HCT116 (cell line): ENCODE data around the gene PRKN. TPM values are rescaled to one million over a fixed set of nuclear protein-coding genes. Genes with fewer than 3 reads are reported as not detected.

Source experiments
- ATAC-seq: fragments of 200-7000 bp; cut with Tn5 transposase; 2 replicates; pipeline ENCODE4 v1.9.1; 2020; ENCODE audit warnings: mild to moderate bottlenecking, moderate library complexity
- BruUV-seq: library from RNA; stranded (reverse); fragments of 400-500 nt; replicated peaks from 2 replicates; lab custom pipeline; 2021; lab: Mats Ljungman, UMichigan
- CTCF ChIA-PET: fragments of 300-600 bp; sonication (Branson Sonifier 250); formaldehyde crosslinking; loops from one replicate; lab custom pipeline; 2021; ENCODE audit warnings: antibody characterized with exemption; lab: Charles Lee
- POLR2A ChIA-PET: fragments of 300-600, 350-600 bp; sonication (Branson Sonifier 250); formaldehyde crosslinking; loops from one replicate; lab custom pipeline; 2021; ENCODE audit warnings: antibody characterized with exemption; lab: Charles Lee
- RAD21 ChIA-PET, 2 experiments: fragments of 300-600 bp; sonication (Branson Sonifier 250); formaldehyde crosslinking; loops; one replicate each; lab custom pipeline; 2023; ENCODE audit warnings: low total read pairs in 2 of 2; ENCODE audit not compliant: uncharacterized antibody in 2 of 2, unreplicated experiment in 2 of 2, low non-redundant PET in 1 of 2; lab: Charles Lee
- DNase-seq: peaks from one replicate; pipeline ENCODE4 v3.0.0-alpha.2; 2010; ENCODE audit warnings: low read depth, low spot score
- H2AFZ ChIP-seq: fragments of 200-600 bp; shearing (Covaris generic), sonication (generic); 2 replicates; pipeline ENCODE4 v1.6.1; 2017; ENCODE audit warnings: low read depth, mixed run types, mixed read lengths, antibody characterized with exemption, low read length; ENCODE audit not compliant: poor library complexity, severe bottlenecking
- H3K27ac ChIP-seq: 2 replicates; pipeline ENCODE4 v1.5.1; 2012; ENCODE audit warnings: low read depth, low read length
- H3K27me3 ChIP-seq: fragments of 200-600 bp; sonication (generic); 2 replicates; pipeline ENCODE4 v1.6.1; 2016; ENCODE audit warnings: mixed run types, low read length, mixed read lengths; ENCODE audit not compliant: insufficient read depth
- H3K36me3 ChIP-seq, 2 experiments: fragments of 200-500 bp in 1 of 2; fragments of 200-600 bp in 1 of 2; sonication (Bioruptor generic) in 1 of 2; sonication (generic) in 1 of 2; 2 replicates each; pipeline versions ENCODE4 v1.5.1 to v1.6.1; 2014 to 2016; ENCODE audit warnings: low read length in 2 of 2, inconsistent platforms in 1 of 2, mixed read lengths in 1 of 2, mixed run types in 1 of 2; ENCODE audit not compliant: insufficient read depth in 2 of 2, control insufficient read depth in 1 of 2
- H3K4me1 ChIP-seq, 2 experiments: fragments of 200-600 bp in 1 of 2; sonication (generic) in 1 of 2; 2 replicates each; pipeline versions ENCODE4 v1.5.1 to v1.6.1; 2012 to 2017; ENCODE audit warnings: low read length in 2 of 2, inconsistent platforms in 1 of 2, mild to moderate bottlenecking in 1 of 2, mixed read lengths in 1 of 2, mixed run types in 1 of 2, moderate library complexity in 1 of 2; ENCODE audit not compliant: insufficient read depth in 2 of 2, control insufficient read depth in 1 of 2
- H3K4me2 ChIP-seq: fragments of 200-600 bp; sonication (generic); 2 replicates; pipeline ENCODE4 v1.6.1; 2017; ENCODE audit warnings: mixed run types, low read length, mixed read lengths
- H3K4me3 ChIP-seq, 2 experiments: fragments of 200-600 bp in 1 of 2; sonication (generic) in 1 of 2; replicated peaks in 1 of 2; 2 replicates each; pipeline ENCODE4 v1.5.1; 2011 to 2016; ENCODE audit warnings: low read length in 2 of 2, control low read depth in 1 of 2, low read depth in 1 of 2, mild to moderate bottlenecking in 1 of 2, mixed read lengths in 1 of 2, mixed run types in 1 of 2
- H3K79me2 ChIP-seq: fragments of 200-600 bp; sonication (generic); 2 replicates; pipeline ENCODE4 v1.6.1; 2017; ENCODE audit warnings: mild to moderate bottlenecking, mixed run types, low read length, moderate library complexity, mixed read lengths; ENCODE audit not compliant: insufficient read depth
- H3K9ac ChIP-seq: fragments of 200-600 bp; sonication (generic); 2 replicates; pipeline ENCODE4 v1.6.1; 2016; ENCODE audit warnings: low read length, mixed read lengths
- H3K9me2 ChIP-seq: fragments of 200-600 bp; sonication (generic), shearing (Covaris generic); 2 replicates; pipeline ENCODE4 v1.6.1; 2017; ENCODE audit warnings: mixed run types, mild to moderate bottlenecking, moderate library complexity; ENCODE audit not compliant: insufficient read depth
- H3K9me3 ChIP-seq, 2 experiments: fragments of 200-500 bp in 1 of 2; fragments of 200-600 bp in 1 of 2; sonication (Bioruptor generic) in 1 of 2; sonication (generic) in 1 of 2; 2 replicates each; pipeline ENCODE4 v1.6.1; 2014 to 2017; ENCODE audit warnings: low read length in 2 of 2, mixed read lengths in 2 of 2, inconsistent platforms in 1 of 2, low read depth in 1 of 2, mild to moderate bottlenecking in 1 of 2, mixed run types in 1 of 2, moderate library complexity in 1 of 2; ENCODE audit not compliant: control insufficient read depth in 1 of 2, insufficient read depth in 1 of 2
- H4K20me1 ChIP-seq: fragments of 200-600 bp; sonication (generic), shearing (Covaris generic); 2 replicates; pipeline ENCODE4 v1.6.1; 2017; ENCODE audit warnings: mixed run types, mild to moderate bottlenecking, moderate library complexity; ENCODE audit not compliant: insufficient read depth
- ATF3 ChIP-seq: IDR thresholded peaks from 2 replicates; pipeline ENCODE4 v1.6.1; 2012
- EGR1 ChIP-seq: IDR thresholded peaks from 2 replicates; pipeline ENCODE4 v1.6.1; 2012; ENCODE audit warnings: low read depth
- EZH2 ChIP-seq: fragments of 200-600 bp; sonication (generic); IDR thresholded peaks from 2 replicates; pipeline ENCODE4 v1.6.1; 2017; ENCODE audit warnings: antibody characterized with exemption, mixed run types
- EZH2phosphoT487 ChIP-seq: fragments of 200-600 bp; IDR thresholded peaks from 2 replicates; pipeline ENCODE4 v1.6.1; 2018; ENCODE audit warnings: antibody characterized with exemption, borderline replicate concordance
- FOSL1 ChIP-seq: IDR thresholded peaks from 2 replicates; pipeline ENCODE4 v1.6.1; 2012; ENCODE audit warnings: low read depth
- MAX ChIP-seq: IDR thresholded peaks from 2 replicates; pipeline ENCODE4 v1.6.1; 2012
- POLR2A ChIP-seq: IDR thresholded peaks from 2 replicates; pipeline ENCODE4 v1.7.0; 2011; ENCODE audit warnings: borderline replicate concordance; ENCODE audit not compliant: insufficient read depth, insufficient read length; ENCODE audit errors: extremely low read depth
- POLR2AphosphoS5 ChIP-seq: IDR thresholded peaks from 2 replicates; pipeline ENCODE4 v1.6.1; 2011; ENCODE audit warnings: mild to moderate bottlenecking, low read depth, low read length, moderate library complexity
- RAD21 ChIP-seq: IDR thresholded peaks from 2 replicates; pipeline ENCODE4 v1.6.1; 2012; ENCODE audit warnings: low read depth, mild to moderate bottlenecking
- SIN3A ChIP-seq: IDR thresholded peaks from 2 replicates; pipeline ENCODE4 v1.6.1; 2012; ENCODE audit warnings: low read depth
- SP1 ChIP-seq: IDR thresholded peaks from 2 replicates; pipeline ENCODE4 v1.6.1; 2012; ENCODE audit warnings: low read depth
- SRF ChIP-seq: IDR thresholded peaks from 2 replicates; pipeline ENCODE4 v1.6.1; 2012; ENCODE audit warnings: low read depth
- YY1 ChIP-seq: IDR thresholded peaks from 2 replicates; pipeline ENCODE4 v1.6.1; 2011; ENCODE audit warnings: low read length, low read depth, moderate library complexity, mild to moderate bottlenecking; ENCODE audit not compliant: insufficient replicate concordance; ENCODE audit errors: extremely low read depth
- ZBTB33 ChIP-seq: IDR thresholded peaks from 2 replicates; pipeline ENCODE4 v1.6.1; 2011; ENCODE audit warnings: mild to moderate bottlenecking, low read length, moderate library complexity; ENCODE audit not compliant: insufficient replicate concordance; ENCODE audit errors: extremely low read depth
- intact Hi-C: fragments of 100-400 bp; cut with micrococcal nuclease; formaldehyde crosslinking; loops from 2 replicates; pipeline ENCODE4 v1.10.0; 2022
- total RNA-seq: library from RNA; stranded (reverse); gene quantifications from one replicate; pipeline ENCODE4 v1.2.1, GENCODE V29; 2021; ENCODE audit not compliant: unreplicated experiment

The PRKN gene
- total RNA-seq, 1 experiment from 2014 or later = 2.6 TPM

GRCh38 chr6:162125659-162126058 lies 601.9 kb downstream of the PRKN start (continued):
- no peak for TF ChIP-seq YY1
- TF ChIP-seq SIN3A = no peak
- TF ChIP-seq ATF3 = no peak
- TF ChIP-seq EZH2 = no peak
- TF ChIP-seq SRF = no peak

GRCh38 chr6:162124710-162125435 lies 602.7 kb downstream of the PRKN start:
- POLR2A ChIA-PET = no interaction called here
- Histone ChIP-seq H3K4me2 (no peak overlapping the region), H3K4me3 (no peak overlapping the region), H3K4me1 (no peaks in the 10 kb centered on the region), H3K27ac (no peak overlapping the region), H3K27me3 (no peaks in the 10 kb centered on the region), H3K9ac (no peak overlapping the region), H3K36me3 (no peaks in the 10 kb centered on the region), H3K79me2 (no peaks in the 10 kb centered on the region), H3K9me3 (no peaks in the 10 kb centered on the region; a peak in 1 of 4 replicates), H3K9me2 (no peaks in the 10 kb centered on the region), H2AFZ (no peak overlapping the region), H4K20me1 (no peaks in the 10 kb centered on the region)
- intact Hi-C loops = no loop called here
- DNase-seq = no peak
- ATAC-seq = no peak
- RAD21 ChIA-PET = no interaction called here
- CTCF ChIA-PET = interaction anchor here (1.4 kb wide), 1 partner anchor 169 kb away, joined by 3 read pairs; no protein-coding TSS in a partner anchor
- TF ChIP-seq POLR2A = no peak
- TF ChIP-seq EGR1 = no peak
- TF ChIP-seq RAD21 = no peak
- no peak for TF ChIP-seq EZH2phosphoT487
- TF ChIP-seq ZBTB33 = no peak
- no peak for TF ChIP-seq SRF
- TF ChIP-seq POLR2AphosphoS5 = no peak
- no peak for TF ChIP-seq FOSL1
- TF ChIP-seq SP1 = no peak
- TF ChIP-seq YY1 = no peak
- TF ChIP-seq MAX = no peak
- BruUV-seq = no TSS peak
